HT1080 (cell line): ENCODE measurements around the gene PON1. TPM values are rescaled to one million over a fixed set of nuclear protein-coding genes. Genes with fewer than 3 reads are reported as not detected.
A peak's percentile ranks its signal among the peaks of the same experiment; 100 is the strongest.

Source experiments
- DNase-seq: peaks from one replicate; pipeline ENCODE4 v3.0.0-alpha.2; 2015; ENCODE audit warnings: low read depth
- polyA plus RNA-seq, 2 experiments: library from polyadenylated mRNA; depleted of rRNA; stranded (reverse); fragments of >200 nt; gene quantifications; 2 replicates each; pipeline ENCODE4 v1.2.3, GENCODE V29; 2015
- total RNA-seq: library from RNA; depleted of rRNA; stranded (reverse); fragments of >200 nt; shearing (Covaris generic); gene quantifications from 2 replicates; pipeline ENCODE4 v1.2.3, GENCODE V29; 2014; rRNA removed

The PON1 gene
- not detected in 2 replicates for total RNA-seq
- not detected in 2 replicates for polyA plus RNA-seq (2015; cell fraction: cytosol; rRNA removed)
- not detected in 2 replicates for polyA plus RNA-seq (2015; cell fraction: nucleus; rRNA removed)

DNA sequence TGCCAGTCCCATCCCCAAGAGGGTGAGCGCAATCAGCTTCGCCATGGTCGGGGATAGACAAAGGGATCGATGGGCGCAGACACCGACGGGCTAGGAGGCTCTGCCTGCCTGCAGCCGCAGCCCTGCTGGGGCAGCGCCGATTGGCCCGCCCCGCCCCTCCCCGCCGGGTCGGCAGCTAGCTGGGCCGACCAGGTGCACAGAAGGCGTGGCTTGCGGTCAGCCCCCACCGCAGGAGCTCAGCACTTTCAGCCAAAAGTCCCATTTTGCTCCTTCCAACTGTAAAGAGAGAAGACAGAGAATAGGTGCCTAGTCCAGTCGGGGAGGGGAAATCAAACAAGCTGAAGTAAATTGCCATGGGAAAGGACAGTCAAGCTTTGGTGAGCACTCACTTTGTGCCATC, at the start of gene PON1:
PON1 (minus strand) TSS at position 102 of the 400 bp plus-strand sequence; CDS start at position 45, 57 bp downstream.
- DNase-seq: no peak

- no peak for DNase-seq
Observed at GRCh38 chr7:95373323-95373722, 49.0 kb upstream of the PON1 start.

- no peak for DNase-seq
Observed at GRCh38 chr7:95368235-95368634, 43.9 kb upstream of the PON1 start.

DNA sequence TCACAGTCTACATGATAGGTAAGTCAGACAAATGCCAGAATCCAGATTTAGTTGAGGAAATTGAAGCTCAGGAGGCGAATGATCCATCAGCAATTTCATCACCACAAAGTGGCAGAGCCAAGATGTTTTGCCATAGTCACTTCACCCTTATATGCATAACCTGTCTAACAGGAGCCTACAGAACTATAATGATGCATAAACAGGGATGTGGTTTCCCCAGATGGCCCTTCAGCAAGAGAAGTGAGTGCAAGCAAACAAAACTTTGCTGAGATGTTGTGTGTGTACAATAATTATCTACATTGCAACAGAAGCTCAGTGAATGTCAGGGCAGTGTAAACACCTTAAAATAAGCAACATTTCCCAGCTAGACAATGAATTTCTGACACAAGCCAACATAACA, 43.3 kb upstream of the PON1 start:
- no peak for DNase-seq

DNA sequence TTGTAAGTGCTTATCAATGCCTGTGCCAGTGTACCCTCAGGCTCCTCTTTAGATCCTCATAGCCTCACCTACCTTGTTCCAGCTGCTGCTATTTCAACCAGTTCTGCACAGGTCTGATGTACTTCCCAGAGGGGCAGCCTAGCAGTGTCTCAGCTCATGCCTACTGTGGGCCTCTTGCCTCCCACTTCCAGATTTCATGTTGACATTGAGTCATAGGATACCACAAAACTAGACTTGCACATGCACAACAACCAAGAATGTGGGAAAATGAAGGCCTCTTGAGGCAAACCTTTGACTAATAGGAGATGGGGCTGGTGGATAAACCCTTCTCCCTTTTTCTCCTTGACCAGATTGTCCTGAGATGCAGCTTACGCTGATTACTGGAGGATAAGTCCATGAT, 40.8 kb upstream of the PON1 start:
- DNase-seq: peak; percentile 86

- no peak for DNase-seq
Observed at GRCh38 chr7:95357623-95358022, 33.3 kb upstream of the PON1 start.

- no peak for DNase-seq
Observed at GRCh38 chr7:95342642-95343307, 18.4 kb upstream of the PON1 start.

- DNase-seq: no peak
Observed at GRCh38 chr7:95342029-95342428, 17.7 kb upstream of the PON1 start.

GRCh38 chr7:95340491-95340890, 16.2 kb upstream of the PON1 start:
- no peak for DNase-seq

DNA sequence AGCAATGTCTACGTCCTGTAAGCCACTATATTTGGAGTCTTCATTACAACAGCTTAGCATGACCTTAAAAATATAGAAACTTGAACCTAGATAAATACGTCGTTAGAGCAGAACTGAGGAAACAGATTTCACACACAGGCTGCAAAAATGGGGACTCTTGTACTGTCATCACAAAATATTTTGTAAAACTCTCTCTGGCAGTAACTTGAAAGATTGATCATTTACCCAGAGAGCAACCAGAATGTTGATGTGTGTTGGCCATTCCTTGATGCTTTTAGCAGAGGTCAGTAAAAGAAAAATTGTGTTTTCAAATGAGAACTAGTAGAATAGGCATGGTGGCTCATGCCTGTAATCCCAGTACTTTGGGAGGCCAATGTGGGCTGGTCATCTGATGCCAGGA, 14.5 kb upstream of the PON1 start:
- no peak for DNase-seq

DNA sequence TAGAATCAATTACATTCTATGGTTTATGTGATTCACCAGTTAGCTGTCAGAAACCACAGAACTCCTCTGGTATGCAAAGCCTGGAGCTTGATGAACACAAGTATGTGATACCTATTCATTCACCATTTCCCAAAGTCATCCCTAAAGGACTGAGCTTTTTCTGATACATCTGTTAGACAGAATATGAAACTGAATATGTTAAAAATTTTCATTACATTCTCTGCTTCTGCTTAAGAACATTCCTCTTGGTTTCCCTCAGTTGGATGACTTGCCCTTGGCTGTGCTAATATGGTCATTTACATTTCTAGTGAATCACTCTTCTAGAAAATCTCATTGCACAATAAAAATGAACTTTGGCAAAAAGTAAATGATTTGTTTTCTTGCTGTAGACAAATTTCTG, 10.8 kb upstream of the PON1 start:
- peak; percentile 70 for DNase-seq

GRCh38 chr7:95334447-95334846, 10.1 kb upstream of the PON1 start:
- DNase-seq: no peak

- DNase-seq: no peak
Observed at GRCh38 chr7:95330961-95331337, 6.6 kb upstream of the PON1 start.

DNA sequence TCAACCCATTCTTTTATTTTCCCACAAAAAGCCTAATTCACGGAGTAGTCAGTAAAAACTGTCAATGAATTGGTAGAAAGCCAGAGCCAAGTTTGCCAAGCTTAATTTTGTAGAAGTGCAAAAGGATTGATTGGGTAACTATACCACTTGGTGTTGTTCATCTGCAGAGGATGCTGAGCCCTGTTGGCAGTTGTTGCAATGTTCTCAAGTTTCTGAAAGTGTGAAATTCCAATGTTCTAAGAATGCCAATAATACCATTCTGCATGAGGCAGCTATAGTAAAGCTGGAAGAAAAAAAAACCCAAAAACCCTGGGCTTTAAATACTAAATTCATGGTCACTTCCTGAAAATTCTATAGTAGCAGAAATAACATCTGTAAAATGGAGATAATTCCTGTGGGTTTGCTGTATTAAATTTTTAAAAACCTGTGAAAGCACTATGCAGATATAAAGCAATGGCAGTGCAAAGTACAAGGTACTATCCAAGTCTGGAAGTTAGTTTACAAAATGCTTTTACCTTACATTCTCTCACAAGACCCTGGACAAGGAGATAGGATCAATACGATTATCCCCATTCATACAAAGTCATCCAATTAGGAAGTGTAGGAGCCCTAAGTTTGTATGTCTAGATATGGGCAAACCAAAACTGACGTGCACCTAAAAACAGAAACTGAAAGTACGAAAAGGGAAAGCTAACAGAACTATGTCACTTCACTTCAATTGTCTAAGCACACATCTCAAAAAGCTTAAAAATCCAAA, 6.0 kb upstream of the PON1 start:
- DNase-seq: peak; percentile 44

DNA sequence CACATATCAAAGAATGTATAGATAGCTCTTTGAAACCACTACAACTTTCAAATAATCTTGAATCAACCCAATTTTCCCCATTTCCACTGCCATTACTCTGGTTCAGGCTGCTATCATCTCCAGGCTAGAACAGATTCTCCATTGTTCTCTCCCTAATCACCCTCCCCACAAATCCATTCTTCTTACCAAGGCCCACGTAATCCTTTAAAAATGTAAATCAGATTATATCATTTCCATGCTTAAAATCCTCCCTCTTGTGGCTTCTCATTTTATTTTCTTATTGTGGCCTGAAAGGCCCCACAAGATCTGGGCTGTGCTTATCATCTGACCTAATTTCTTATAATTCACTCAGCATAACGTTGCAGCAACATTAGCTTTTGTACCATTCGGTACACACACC, 3.0 kb upstream of the PON1 start:
- DNase-seq: peak; percentile 57

DNA sequence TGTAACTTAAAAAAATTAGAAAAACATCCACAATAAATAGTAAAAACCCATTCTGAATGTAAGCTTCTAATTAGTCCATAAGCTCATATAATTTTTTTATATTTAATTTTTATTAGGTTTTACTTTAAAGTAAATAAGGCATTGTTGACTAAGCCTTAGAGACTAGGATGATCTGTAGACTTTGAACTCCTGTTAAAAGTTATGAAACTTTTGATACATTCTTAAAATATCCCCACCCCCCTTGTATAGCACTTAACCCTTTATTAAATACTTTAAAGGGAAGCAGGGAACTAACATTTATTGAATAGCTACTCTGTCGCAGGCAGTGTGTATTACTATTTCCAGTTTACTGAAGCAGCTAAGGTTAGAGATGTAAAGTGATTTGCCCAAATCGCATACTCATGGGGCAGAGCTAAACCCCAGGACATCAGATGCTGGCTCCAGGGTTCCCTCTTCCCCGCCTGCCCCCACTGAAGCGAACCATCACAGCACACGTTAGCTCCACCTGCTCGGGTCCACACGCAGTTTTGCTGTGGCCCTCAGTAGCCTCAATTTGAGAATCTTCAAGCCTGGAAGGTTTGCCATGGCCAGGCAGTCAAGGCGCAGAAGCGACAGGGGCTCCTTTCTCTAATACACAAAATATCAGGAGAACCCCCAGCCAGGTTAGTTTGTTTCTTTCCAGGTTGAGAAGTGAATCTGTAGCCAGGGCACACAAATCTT, 762 bp downstream of the PON1 start:
- no peak for DNase-seq

- DNase-seq: no peak
Observed at GRCh38 chr7:95322854-95323253, 1.5 kb downstream of the PON1 start.

- DNase-seq: no peak
Observed at GRCh38 chr7:95322396-95322795, 1.9 kb downstream of the PON1 start.

DNA sequence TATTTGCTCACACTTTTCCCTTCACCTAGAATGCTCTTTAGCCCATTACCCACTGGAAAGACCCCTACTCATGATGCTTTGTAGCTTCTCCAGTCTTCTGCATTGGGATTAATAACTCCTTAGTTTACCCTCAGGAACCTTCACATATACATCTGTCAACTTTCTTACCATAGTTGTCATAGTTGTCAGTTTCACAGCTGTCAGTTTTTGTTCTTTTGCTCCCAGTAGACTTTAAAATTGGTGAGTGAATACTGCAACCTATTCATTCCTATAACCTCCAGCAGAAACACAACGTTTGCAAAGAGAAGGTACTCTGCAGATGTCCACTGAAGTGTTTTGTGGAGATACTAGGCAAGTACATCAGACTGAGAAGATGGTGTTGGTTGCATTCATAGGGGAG, 2.6 kb downstream of the PON1 start:
- DNase-seq: no peak

GRCh38 chr7:95320651-95321050, 3.7 kb downstream of the PON1 start:
- no peak for DNase-seq

DNA sequence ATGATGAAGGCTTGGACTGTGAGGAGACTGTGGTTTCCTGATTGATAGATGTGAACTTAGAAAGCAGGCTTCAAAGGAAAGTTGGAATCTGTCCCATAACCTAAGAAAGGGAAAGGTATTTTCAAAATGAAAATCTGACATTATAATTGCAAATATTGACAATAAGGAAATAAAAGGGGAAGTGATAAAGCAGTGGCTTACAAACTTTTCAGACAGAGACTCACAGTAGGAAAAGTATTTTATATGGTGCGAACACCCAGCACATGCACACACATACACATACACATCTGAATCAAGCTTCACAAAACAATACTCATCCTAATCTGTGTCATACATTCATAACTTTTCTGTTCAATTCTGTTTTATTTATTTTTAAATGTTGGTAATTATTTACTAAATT, 4.8 kb downstream of the PON1 start:
- DNase-seq: no peak

DNA sequence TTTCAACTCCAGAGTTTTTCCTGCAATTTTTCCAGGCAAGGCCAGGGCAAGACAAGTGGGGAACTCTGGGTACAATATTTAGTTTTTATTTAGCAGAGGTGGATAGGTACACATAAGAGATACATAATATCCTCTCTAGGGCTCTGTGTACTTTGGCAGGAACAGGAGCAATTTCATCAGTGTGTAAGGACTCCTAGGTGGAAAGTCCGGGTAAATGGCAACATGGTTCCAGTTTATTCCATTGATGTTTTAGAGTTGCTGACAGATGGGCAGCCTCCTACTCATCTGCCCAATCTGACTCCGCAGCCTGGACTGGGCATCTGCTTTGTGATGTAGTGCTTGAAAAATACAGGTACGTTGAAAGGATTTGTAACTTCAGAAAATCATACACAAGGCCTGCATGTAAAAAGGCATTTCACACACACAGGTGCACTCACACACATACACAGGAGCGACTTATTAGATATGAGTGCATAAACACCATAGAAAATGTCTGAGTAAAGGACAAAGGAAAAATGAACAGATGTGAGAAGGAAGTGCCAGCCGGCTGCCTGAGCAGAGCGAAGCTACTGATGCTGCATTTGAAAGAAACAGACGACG, 5.7 kb downstream of the PON1 start:
- DNase-seq: no peak
